Aorta (tissue), 5 donors: ENCODE measurements around the gene S100Z. TPM values are rescaled to one million over a fixed set of nuclear protein-coding genes. Genes with fewer than 3 reads are reported as not detected.
"Not testable (repeated sequence)": the region's sequence is repeated elsewhere in the genome, so short reads cannot be mapped to it uniquely, and the experiment has no call there.

Experiments used
- ATAC-seq: fragments of 200-7000 bp; cut with Tn5 transposase; one replicate; pipeline ENCODE4 v1.9.1; 2022; ENCODE audit warnings: moderate library complexity; ENCODE audit not compliant: low FRiP score
- DNase-seq, 2 donors: peaks; one replicate each; pipeline ENCODE4 v3.0.0-alpha.2; 2020
- H3K27ac ChIP-seq, 2 donors: one replicate each; pipeline ENCODE4 v1.5.1; 2013; ENCODE audit warnings: low read length in 2 of 2, mild to moderate bottlenecking in 2 of 2, moderate library complexity in 2 of 2, control low read depth in 1 of 2, inconsistent platforms in 1 of 2, low read depth in 1 of 2
- H3K27me3 ChIP-seq, 2 donors: one replicate each; pipeline ENCODE4 v1.6.1; 2013; ENCODE audit warnings: control low read depth in 1 of 2, low read length in 1 of 2, mild to moderate bottlenecking in 1 of 2, moderate library complexity in 1 of 2; ENCODE audit not compliant: insufficient read depth in 2 of 2, control insufficient read depth in 1 of 2
- H3K36me3 ChIP-seq, 2 donors: one replicate each; pipeline ENCODE4 v1.6.1; 2013; ENCODE audit warnings: control low read depth in 1 of 2, low read length in 1 of 2, mild to moderate bottlenecking in 1 of 2; ENCODE audit not compliant: insufficient read depth in 2 of 2, control insufficient read depth in 1 of 2
- H3K4me1 ChIP-seq, 2 donors: one replicate each; pipeline ENCODE4 v1.6.1; 2013; ENCODE audit warnings: low read length in 2 of 2, control low read depth in 1 of 2, mild to moderate bottlenecking in 1 of 2, moderate library complexity in 1 of 2; ENCODE audit not compliant: insufficient read depth in 2 of 2, control insufficient read depth in 1 of 2
- H3K4me3 ChIP-seq, 2 donors: one replicate each; pipeline ENCODE4 v1.5.1; 2013; ENCODE audit warnings: low read length in 2 of 2, control low read depth in 1 of 2, mild to moderate bottlenecking in 1 of 2
- H3K9me3 ChIP-seq: one replicate; pipeline ENCODE4 v1.6.1; 2013; ENCODE audit warnings: mild to moderate bottlenecking, low read length; ENCODE audit not compliant: control insufficient read depth
- WGBS, 2 donors: extraction: QIAGEN DNeasy Blood & Tissue Kit; methylation state at CpG; one replicate each; pipeline ENCODE4 v1.1.7; 2013; 5-methylcytosine and 5-hydroxymethylcytosine counted together
- intact Hi-C, 2 donors: fragments of 100-400 bp; cut with DNase I; formaldehyde crosslinking; loops; one replicate each; pipeline versions ENCODE4 v1.14.2 to v1.15.0; 2022
- polyA plus RNA-seq, 2 donors: library from polyadenylated mRNA; stranded (reverse); fragments of 200-250 nt; gene quantifications; one replicate each; pipeline ENCODE4 v1.2.3, GENCODE V29; 2013
- total RNA-seq, 2 donors: library from RNA; stranded (reverse); fragmentation: NEBNext Ultra II Directional; extraction: Animal tissue kit (Norgen Biotek cat#: 25700); gene quantifications; one replicate each; pipeline ENCODE4 v1.2.1, GENCODE V29; 2021
- donor health status: healthy with polysubstance abuse.
- donor health status: Bipolar disorder and iron deficiency.
- donor health status: DM: no; HTN: no; CAD: no.
- donor health status: DM: no; HTN: no; CAD: no.
- donor health status: DM: yes; HTN: yes; CAD: no.

S100Z gene
- total and polyA plus RNA-seq, 4 donors: 0.68 to 0.87 TPM; not detected in 2

DNA sequence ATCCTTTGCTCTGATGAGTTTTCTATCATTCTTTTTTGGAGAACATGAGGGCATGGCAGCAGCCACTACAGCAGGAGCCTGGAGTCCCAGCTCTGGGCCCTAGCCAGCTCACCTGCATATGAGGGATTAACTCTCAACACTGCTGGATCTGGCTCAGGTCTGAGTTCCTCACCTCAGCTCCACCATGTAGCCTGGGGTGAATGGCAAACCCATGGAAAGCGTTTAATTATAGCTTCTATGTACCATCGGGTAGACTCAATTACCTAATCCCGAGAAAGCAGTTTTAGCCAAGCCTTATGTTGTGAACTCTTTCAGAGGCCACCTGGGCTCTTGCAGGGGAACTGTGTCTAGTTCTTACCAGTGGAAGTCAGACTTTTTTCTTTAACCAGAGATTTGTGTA is 3.9 kb upstream of the S100Z start:
- intact Hi-C loops: no loop called here
- Histone ChIP-seq H3K27ac (no peak overlapping the region), H3K4me1 (peaks cover 0 to 1% of the 10 kb centered on the region in 2 donors), H3K36me3 (no peaks in the 10 kb centered on the region), H3K4me3 (no peak overlapping the region), H3K27me3 (no peaks in the 10 kb centered on the region), H3K9me3 (no peaks in the 10 kb centered on the region)
- ATAC-seq: no peak
- DNase-seq: no peak
- WGBS, 2 donors: 88 to 89% methylated on average over 3 of the region's 3 CpGs

DNA sequence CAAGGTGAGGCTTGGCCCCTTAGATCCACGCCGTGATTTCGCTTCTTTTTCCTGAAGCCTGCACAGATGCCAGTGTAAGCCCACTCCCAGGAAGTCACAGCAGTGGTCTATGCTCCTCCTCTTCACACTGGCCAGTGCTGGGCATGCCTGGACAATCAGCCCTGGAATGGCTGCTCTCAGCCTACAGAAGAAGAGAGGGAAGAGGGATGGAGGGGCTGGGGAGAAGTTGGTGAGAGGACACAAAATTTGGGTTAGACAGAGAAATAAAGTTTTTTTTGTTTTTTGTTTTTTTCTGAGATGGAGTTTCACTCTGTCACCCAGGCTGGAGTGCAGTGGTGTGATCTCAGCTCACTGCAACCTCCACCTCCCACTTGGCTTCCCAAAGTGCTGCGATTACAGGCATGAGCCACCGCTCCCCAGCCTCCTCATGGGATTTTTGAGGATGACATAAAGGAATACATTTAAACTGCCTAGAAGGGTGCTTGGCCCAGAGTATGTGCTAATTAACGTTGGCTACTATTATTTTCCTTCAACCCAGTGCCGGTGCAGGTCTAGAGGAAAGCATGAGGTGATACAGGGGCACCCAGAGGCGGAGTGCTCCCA is 830 bp downstream of the S100Z start:
- Histone ChIP-seq H3K9me3 (no peaks in the 10 kb centered on the region), H3K36me3 (no peaks in the 10 kb centered on the region), H3K4me3 (no peak overlapping the region), H3K4me1 (peaks cover 0 to 1% of the 10 kb centered on the region in 2 donors), H3K27ac (no peak overlapping the region), H3K27me3 (no peaks in the 10 kb centered on the region)
- ATAC-seq (no peak), DNase-seq (no peak)
- WGBS, 2 donors: 66 to 67% methylated on average over 8 of the region's 8 CpGs
- intact Hi-C loops: no loop called here

DNA sequence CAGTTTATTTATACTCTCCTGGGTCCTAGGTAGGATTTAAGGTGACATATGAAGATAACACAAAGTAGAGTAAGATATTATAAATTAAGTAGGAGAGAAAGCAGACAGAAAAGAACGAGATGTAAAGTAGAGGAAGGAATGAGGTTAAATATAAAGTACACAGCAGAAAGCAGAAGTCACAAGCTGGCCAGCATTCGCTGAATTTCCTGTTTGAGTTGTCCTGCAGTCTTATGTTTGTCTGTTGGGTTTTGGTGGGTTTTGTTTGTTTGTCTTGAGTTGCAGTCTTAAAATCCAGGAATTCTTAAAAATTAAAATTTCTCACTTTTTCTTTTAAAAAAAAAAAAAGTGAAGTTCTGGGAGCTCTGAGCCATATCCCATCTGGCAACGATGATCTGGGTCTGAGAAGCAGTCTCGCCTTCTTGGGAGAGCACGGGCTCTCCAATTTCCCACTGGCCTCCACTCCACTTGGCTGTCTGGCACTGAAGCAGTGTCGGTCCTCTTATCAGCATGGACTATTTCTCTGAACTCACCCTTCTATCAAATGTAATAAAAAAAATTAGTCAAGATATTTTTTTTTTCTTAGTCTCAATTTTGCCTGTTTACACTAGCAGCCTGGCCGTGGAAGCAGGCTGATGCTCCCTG is 2.0 kb downstream of the S100Z start:
- intact Hi-C loops: no loop called here
- H3K27ac ChIP-seq: no peak overlapping the region
- no peaks in the 10 kb centered on the region for H3K36me3 ChIP-seq
- no peaks in the 10 kb centered on the region for H3K27me3 ChIP-seq
- WGBS, 2 donors: 7 to 8% methylated on average over 7 of the region's 7 CpGs
- no peaks in the 10 kb centered on the region for H3K9me3 ChIP-seq
- ATAC-seq (peak; percentile 62), DNase-seq (peak in 1 of 2 donors; percentile 60)
- no peak overlapping the region for H3K4me3 ChIP-seq
- peaks cover 0 to 1% of the 10 kb centered on the region in 2 donors for H3K4me1 ChIP-seq

DNA sequence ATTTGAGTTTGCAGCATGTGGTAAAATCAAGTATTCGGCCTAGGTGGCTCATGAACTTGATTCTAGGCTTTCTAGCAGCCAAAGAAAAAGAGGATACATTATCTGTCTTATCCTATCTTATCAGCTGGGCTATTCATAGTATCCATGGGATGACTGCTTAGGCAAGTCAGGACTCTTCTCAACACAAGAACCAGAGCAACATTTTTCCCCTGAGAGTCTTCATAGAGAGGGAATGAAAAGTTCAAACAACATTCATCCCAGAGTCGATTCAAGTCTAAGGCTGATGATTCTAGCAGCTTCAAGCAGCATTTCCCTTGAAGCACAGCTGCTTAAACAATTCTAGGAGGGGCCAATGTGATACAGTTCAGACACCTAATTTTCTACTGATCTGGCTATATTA is 3.0 kb downstream of the S100Z start:
- Histone ChIP-seq H3K4me1 (peaks cover 0 to 1% of the 10 kb centered on the region in 2 donors), H3K4me3 (no peak overlapping the region), H3K9me3 (no peaks in the 10 kb centered on the region), H3K27me3 (no peaks in the 10 kb centered on the region), H3K36me3 (no peaks in the 10 kb centered on the region), H3K27ac (no peak overlapping the region)
- DNase-seq (no peak), ATAC-seq (no peak)
- intact Hi-C loops: no loop called here
- 62 to 66% methylated on average over 2 of the region's 2 CpGs for WGBS, 2 donors

DNA sequence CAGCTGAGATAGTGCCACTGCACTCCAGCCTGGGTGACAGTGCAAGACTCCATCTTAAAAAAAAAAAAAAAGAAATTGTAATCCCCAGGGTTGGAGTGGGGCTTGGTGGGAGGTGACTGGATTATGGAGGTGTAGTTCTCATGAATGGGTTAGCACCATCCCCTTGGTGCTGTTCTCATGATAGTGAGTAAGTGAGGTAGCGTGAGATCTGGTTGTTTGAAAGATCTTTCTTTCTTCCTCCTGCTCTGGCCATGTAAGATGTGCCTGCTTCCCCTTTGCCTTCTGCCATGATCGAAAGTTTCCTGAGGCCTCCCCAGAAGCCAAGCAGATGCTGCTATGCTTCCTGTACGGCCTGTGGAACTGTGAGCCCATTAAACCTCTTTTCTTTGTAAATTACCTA is 3.9 kb downstream of the S100Z start:
- H3K4me3 ChIP-seq, intact Hi-C loops, ATAC-seq, H3K4me1 ChIP-seq, H3K27ac ChIP-seq, H3K27me3 ChIP-seq, H3K9me3 ChIP-seq, DNase-seq, H3K36me3 ChIP-seq: not testable (repeated sequence)
- WGBS, 2 donors: 96 to 97% methylated on average over 3 of the region's 3 CpGs

DNA sequence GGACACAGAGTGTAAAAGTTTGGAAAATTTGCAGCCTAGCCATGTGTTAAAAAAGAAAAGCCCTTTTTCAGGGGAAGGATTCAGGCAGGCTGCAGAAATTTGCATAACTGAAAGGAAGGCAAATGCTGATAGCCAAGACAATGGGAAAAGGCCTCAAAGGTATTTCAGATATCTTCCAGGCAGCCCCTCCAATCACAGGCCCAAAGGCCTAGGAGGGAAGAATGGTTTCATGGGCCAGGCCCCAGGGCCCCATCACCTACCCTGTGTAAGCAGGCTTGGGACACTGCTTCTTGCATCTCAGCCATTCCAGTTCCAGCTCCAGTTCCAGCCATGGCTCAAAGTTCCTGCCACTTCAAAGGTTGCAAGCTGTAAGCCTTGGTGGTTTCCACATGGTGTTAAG is 4.8 kb downstream of the S100Z start:
- no peak for ATAC-seq

DNA sequence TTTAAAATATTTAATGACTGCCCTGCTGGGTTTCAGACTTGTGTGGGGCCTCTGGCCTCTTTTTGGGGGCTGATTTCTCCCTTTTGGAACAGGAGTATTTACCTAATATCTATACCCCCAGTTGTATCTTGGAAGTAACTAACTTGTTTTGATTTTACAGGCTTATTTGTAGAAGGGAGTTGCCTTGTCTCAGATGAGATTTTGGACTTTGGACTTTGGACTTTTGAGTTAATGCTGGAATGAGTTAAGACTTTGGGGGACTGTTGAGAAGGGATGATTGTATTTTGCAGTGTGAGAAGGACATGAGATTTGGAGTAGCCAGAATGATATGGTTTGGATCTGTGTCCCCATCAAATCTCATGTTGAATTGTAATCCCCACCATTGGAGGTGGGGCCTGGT is 5.7 kb downstream of the S100Z start:
- H3K27ac ChIP-seq, intact Hi-C loops, ATAC-seq, DNase-seq, H3K9me3 ChIP-seq, H3K27me3 ChIP-seq, H3K4me3 ChIP-seq, H3K36me3 ChIP-seq, H3K4me1 ChIP-seq: not testable (repeated sequence)

More for the DNA sequence above, 4.8 kb downstream of the S100Z start:
- no peak for DNase-seq
- Histone ChIP-seq H3K9me3 (no peaks in the 10 kb centered on the region), H3K27me3 (no peaks in the 10 kb centered on the region), H3K36me3 (no peaks in the 10 kb centered on the region), H3K27ac (no peak overlapping the region), H3K4me3 (no peak overlapping the region), H3K4me1 (no peaks in the 10 kb centered on the region)
- intact Hi-C loops: no loop called here

DNA sequence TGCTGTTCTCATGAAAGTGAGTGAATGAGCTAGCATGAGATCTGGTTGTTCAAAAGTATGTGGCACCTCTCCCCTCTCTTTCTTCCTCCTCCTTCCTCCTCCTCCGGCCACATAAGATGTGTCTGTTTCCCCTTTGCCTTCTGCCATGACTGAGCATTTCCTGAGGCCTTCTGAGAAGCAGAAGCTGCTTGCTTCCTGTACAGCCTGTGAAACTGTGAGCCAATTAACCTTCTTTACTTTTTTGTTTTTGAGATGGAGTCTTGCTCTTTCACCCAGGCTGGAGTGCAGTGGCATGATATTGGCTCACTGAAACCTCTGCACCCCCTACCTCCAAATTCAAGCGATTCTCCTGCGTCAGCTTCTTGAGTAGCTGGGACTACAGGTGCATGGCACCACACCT is 6.1 kb downstream of the S100Z start:
- Histone ChIP-seq H3K4me1 (no peaks in the 10 kb centered on the region), H3K9me3 (no peaks in the 10 kb centered on the region), H3K27me3 (no peaks in the 10 kb centered on the region), H3K36me3 (no peaks in the 10 kb centered on the region), H3K27ac (no peak overlapping the region), H3K4me3 (no peak overlapping the region)
- 96% methylated on average over 3 of the region's 3 CpGs for WGBS, 2 donors
- intact Hi-C loops: no loop called here
- ATAC-seq (no peak), DNase-seq (no peak)

DNA sequence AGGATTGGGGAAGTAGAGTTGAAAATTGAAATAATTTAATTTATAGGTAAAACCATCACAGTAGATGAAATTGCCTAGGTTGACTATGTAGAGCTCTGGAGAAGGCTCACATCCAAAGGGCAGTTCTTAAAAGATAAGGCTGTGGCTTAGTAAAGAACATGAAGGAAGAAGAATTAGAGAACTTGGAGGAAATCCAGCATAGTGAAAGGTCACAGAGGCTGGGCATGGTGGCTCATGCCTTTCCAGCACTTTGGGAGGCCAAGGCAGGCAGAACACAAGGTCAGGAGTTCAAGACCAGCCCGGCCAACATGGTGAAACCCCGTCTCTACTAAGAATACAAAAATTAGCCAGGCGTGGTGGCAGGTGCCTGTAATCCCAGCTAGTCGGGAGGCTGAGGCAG is 7.0 kb downstream of the S100Z start:
- ATAC-seq, intact Hi-C loops, DNase-seq, H3K27ac ChIP-seq, H3K4me3 ChIP-seq, H3K36me3 ChIP-seq, H3K4me1 ChIP-seq, H3K9me3 ChIP-seq, H3K27me3 ChIP-seq: not testable (repeated sequence)
- WGBS, 2 donors: 88 to 94% methylated on average over 4 of the region's 4 CpGs
